ENCODE results near the gene PLEKHG4B. TPM values are rescaled to one million over a fixed set of nuclear protein-coding genes. Genes with fewer than 3 reads are reported as not detected.

Gene PLEKHG4B
- total and polyA plus RNA-seq, 2 of the 8 experiments (the other 6 are each of a cell fraction or from before 2014, with no cell fraction given): 31.1 to 43.6 TPM

DNA sequence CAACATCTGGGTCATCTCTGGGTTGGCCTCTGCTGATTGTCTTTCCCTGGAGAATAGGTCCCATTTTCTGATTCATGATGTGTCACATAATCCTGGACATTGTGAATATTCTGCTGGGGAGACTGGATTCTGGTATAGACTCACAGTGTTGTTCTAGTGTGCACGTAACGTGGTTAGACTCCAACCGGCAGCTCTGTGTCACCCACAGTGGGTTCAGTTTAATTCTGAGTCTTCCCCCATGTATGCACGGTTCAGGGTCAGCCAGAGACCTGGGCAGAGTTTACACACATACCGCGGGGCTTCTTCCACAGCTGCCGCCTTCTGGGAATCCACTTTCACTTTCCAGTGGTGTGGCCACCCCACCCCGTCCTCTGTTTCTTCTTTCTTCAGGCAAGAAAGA lies 61.3 kb downstream of the PLEKHG4B start:
- Histone ChIP-seq H3K4ac (replicated peaks; ENCODE audit: insufficient read length, low read depth, low read length) (no peak overlapping the region), H3K79me2 (ENCODE audit: control insufficient read depth in 1 of 2, insufficient read depth in 2 of 2, low read length in 2 of 2) (no peaks in the 10 kb centered on the region), H3K14ac (ENCODE audit: insufficient read length) (no peak overlapping the region), H2BK12ac (ENCODE audit: low read depth, low read length) (no peak overlapping the region), H3K23me2 (ENCODE audit: low read depth, low read length) (no peaks in the 10 kb centered on the region), H2BK5ac (ENCODE audit: low read depth, low read length) (no peak overlapping the region), H4K5ac (ENCODE audit: insufficient read length, low read depth, low read length) (no peak overlapping the region), H3K27ac (ENCODE audit: low read depth, low read length) (no peak overlapping the region), H2BK20ac (ENCODE audit: low read length) (no peak overlapping the region), H2BK120ac (replicated peaks; ENCODE audit: low read depth, low read length) (no peak overlapping the region), H2AFZ (ENCODE audit: low read length) (no peak overlapping the region), H3K36me3 (ENCODE audit: control insufficient read depth in 2 of 4, insufficient read depth in 4 of 4, low read length in 3 of 4) (peaks cover 12 to 66% (median 27%) of the 10 kb centered on the region in 4 experiments; a peak in 7 of 8 replicates), H4K91ac (replicated peaks; ENCODE audit: insufficient read length, low read length) (no peak overlapping the region), H3K4me2 (ENCODE audit: insufficient read depth in 1 of 2, low read depth in 2 of 2, low read length in 2 of 2) (no peak overlapping the region), H3K23ac (ENCODE audit: insufficient read length) (no peak overlapping the region), H4K20me1 (replicated peaks in 1 of 2; ENCODE audit: control insufficient read depth in 1 of 2, insufficient read depth in 2 of 2, low read length in 2 of 2) (peaks cover 0 to 1% of the 10 kb centered on the region in 2 experiments), H3K79me1 (ENCODE audit: low read depth, low read length) (no peaks in the 10 kb centered on the region; the same call in 1 of the 2 replicates), H3K27me3 (replicated peaks in 1 of 4; ENCODE audit: control insufficient read depth in 3 of 4, extremely low read depth in 1 of 4, insufficient read depth in 3 of 4, low read length in 3 of 4) (no peaks in the 10 kb centered on the region), H3K4me3 (ENCODE audit: extremely low read depth in 1 of 4, insufficient read depth in 2 of 4, low read depth in 3 of 4, low read length in 4 of 4) (no peak overlapping the region), H2BK15ac (ENCODE audit: low read length) (no peak overlapping the region), H3K56ac (replicated peaks; ENCODE audit: insufficient read length, low read depth, low read length) (no peak overlapping the region), H3K9me3 (ENCODE audit: insufficient read depth in 2 of 2, low read depth in 1 of 2, low read length in 1 of 2) (no peaks in the 10 kb centered on the region), H4K8ac (ENCODE audit: extremely low read depth, insufficient read depth, low read length) (no peak overlapping the region), H2AK5ac (ENCODE audit: low read depth, low read length) (no peak overlapping the region), H3K4me1 (replicated peaks in 1 of 4; ENCODE audit: control insufficient read depth in 3 of 4, insufficient read depth in 4 of 4, low read length in 3 of 4) (peaks cover 0 to 2% (median 0%) of the 10 kb centered on the region in 4 experiments; a peak in 2 of 7 replicates), H3K9ac (replicated peaks in 1 of 4; ENCODE audit: extremely low read depth in 1 of 4, low read depth in 3 of 4, low read length in 3 of 4) (no peak overlapping the region), H3K18ac (ENCODE audit: extremely low read depth, low read length) (no peak overlapping the region)
- TF ChIP-seq CTBP2 (IDR thresholded peaks at IDR 0.05; ENCODE audit: borderline replicate concordance, insufficient read depth, insufficient read length, low read length) (no peak), BRCA1 (IDR thresholded peaks at IDR 0.05; ENCODE audit: low read depth, low read length) (no peak), CHD2 (IDR thresholded peaks at IDR 0.05; ENCODE audit: low read length) (no peak), KDM1A (IDR thresholded peaks at IDR 0.05; ENCODE audit: borderline replicate concordance, low read length) (no peak), RFX5 (IDR thresholded peaks at IDR 0.05; ENCODE audit: borderline replicate concordance, low read depth, low read length) (no peak), TBP (IDR thresholded peaks at IDR 0.05; ENCODE audit: low read depth, low read length) (no peak), TEAD4 (IDR thresholded peaks at IDR 0.05; ENCODE audit: low read depth, low read length) (no peak), PHF8 (conservative IDR thresholded peaks at IDR 0.05; ENCODE audit: low read depth, low read length) (no peak), EGR1 (IDR thresholded peaks at IDR 0.05; ENCODE audit: borderline replicate concordance, low read depth, low read length) (no peak)
- TF ChIP-seq, protein P1, sequence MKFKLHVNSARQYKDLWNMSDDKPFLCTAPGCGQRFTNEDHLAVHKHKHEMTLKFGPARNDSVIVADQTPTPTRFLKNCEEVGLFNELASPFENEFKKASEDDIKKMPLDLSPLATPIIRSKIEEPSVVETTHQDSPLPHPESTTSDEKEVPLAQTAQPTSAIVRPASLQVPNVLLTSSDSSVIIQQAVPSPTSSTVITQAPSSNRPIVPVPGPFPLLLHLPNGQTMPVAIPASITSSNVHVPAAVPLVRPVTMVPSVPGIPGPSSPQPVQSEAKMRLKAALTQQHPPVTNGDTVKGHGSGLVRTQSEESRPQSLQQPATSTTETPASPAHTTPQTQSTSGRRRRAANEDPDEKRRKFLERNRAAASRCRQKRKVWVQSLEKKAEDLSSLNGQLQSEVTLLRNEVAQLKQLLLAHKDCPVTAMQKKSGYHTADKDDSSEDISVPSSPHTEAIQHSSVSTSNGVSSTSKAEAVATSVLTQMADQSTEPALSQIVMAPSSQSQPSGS (IDR thresholded peaks at IDR 0.05; ENCODE audit: low read length): no peak
- POLR2A ChIA-PET (ENCODE audit: partially characterized antibody): interaction anchor here (1.4 to 4.2 kb wide), 2 partner anchors 9 to 62 kb away, joined by 3 to 15 read pairs; partner anchors contain the start of gene PLEKHG4B
- FAIRE-seq (no peak), DNase-seq (ENCODE audit: low read depth in 1 of 2, low spot score in 2 of 2) (no peak)
- WGBS, 2 experiments (ENCODE audit: extremely low coverage in 1 of 2, insufficient coverage in 1 of 2, insufficient read length in 1 of 2, insufficient replicate concordance in 2 of 2, low coverage in 1 of 2, low lambda C conversion rate in 2 of 2, missing lambda C conversion rate in 1 of 2): 91% methylated on average over 8 of the region's 8 CpGs; no CpG with 5 or more reads in 1 of the 2 experiments
- CTCF ChIA-PET (ENCODE audit: partially characterized antibody): interaction anchor here (1.0 to 1.4 kb wide), 3 partner anchors 11 to 35 kb away, joined by 3 to 5 read pairs (median 4); no protein-coding TSS in a partner anchor
